GM19238 (cell line): ENCODE measurements around the gene SLC38A9.
"Not testable (repeated sequence)": the region's sequence is repeated elsewhere in the genome, so short reads cannot be mapped to it uniquely, and the experiment has no call there.

Experiments
- DNase-seq: peaks from one replicate; pipeline ENCODE4 v3.0.0; 2011; ENCODE audit warnings: low spot score; ENCODE audit not compliant: insufficient read length

Gene SLC38A9

GRCh38 chr5:55613112-55613868 is 98.8 kb downstream of the SLC38A9 start:
- no peak for DNase-seq

- no peak for DNase-seq
Observed at GRCh38 chr5:55610542-55610941, 101.6 kb downstream of the SLC38A9 start.

- no peak for DNase-seq
Observed at GRCh38 chr5:55609413-55609812, 102.7 kb downstream of the SLC38A9 start.

- DNase-seq, result no peak
Observed at GRCh38 chr5:55608595-55609349, 103.4 kb downstream of the SLC38A9 start.

- DNase-seq, result not testable (repeated sequence)
Observed at GRCh38 chr5:55607309-55607708, 104.8 kb downstream of the SLC38A9 start.

- DNase-seq, result no peak
Observed at GRCh38 chr5:55604611-55605067, 107.5 kb downstream of the SLC38A9 start.

GRCh38 chr5:55603922-55604321 is 108.2 kb downstream of the SLC38A9 start:
- no peak for DNase-seq

- no peak for DNase-seq
Observed at GRCh38 chr5:55601628-55602027, 110.5 kb downstream of the SLC38A9 start.

- no peak for DNase-seq
Observed at GRCh38 chr5:55601204-55601618, 110.9 kb downstream of the SLC38A9 start.

- no peak for DNase-seq
Observed at GRCh38 chr5:55600497-55601203, 111.5 kb downstream of the SLC38A9 start.

GRCh38 chr5:55600086-55600485 is 112.0 kb downstream of the SLC38A9 start:
- DNase-seq, result no peak

GRCh38 chr5:55599148-55600050 is 112.7 kb downstream of the SLC38A9 start:
- no peak for DNase-seq

- DNase-seq, result no peak
Observed at GRCh38 chr5:55597014-55597981, 114.8 kb downstream of the SLC38A9 start.

- DNase-seq, result no peak
Observed at GRCh38 chr5:55594671-55595070, 117.5 kb downstream of the SLC38A9 start.

- DNase-seq, result no peak
Observed at GRCh38 chr5:55593115-55593472, 119.0 kb downstream of the SLC38A9 start.

GRCh38 chr5:55592388-55593114 is 119.6 kb downstream of the SLC38A9 start:
- no peak for DNase-seq

GRCh38 chr5:55591686-55592085 is 120.4 kb downstream of the SLC38A9 start:
- DNase-seq, result no peak

GRCh38 chr5:55585206-55585610 is 126.9 kb downstream of the SLC38A9 start:
- no peak for DNase-seq
